ENCODE data around the gene MISP3.

MISP3 gene

GRCh38 chr19:14051980-14052379, 20.6 kb upstream of the MISP3 start:
- H3K4me3 ChIP-seq (ENCODE audit: low read length): no peak overlapping the region
- DNase-seq (ENCODE audit: low read depth, low spot score): no peak

DNA sequence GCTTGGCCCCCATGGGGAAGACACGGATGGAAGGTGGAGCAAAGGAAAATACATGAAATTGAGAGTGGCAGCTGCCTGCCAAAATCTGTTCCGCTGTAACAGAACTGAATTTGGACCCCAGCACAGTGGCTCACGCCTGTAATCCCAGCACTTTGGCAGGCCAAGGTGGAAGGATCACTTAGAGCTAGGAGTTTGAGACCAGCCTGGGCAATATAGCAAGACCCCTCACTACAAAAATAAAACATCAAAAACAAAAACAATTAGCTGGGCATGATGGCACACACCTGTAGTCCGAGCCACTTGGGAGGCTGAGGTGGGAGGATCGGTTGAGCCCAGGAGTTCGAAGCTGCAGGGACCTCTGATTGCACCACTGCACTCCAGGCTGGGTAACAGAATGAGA, 20.1 kb upstream of the MISP3 start:
- H3K4me3 ChIP-seq (ENCODE audit: low read length): no peak overlapping the region
- DNase-seq (ENCODE audit: low read depth, low spot score): no peak

GRCh38 chr19:14053032-14053431, 19.6 kb upstream of the MISP3 start:
- no peak overlapping the region for H3K4me3 ChIP-seq (ENCODE audit: low read length)
- DNase-seq (ENCODE audit: low read depth, low spot score): no peak

DNA sequence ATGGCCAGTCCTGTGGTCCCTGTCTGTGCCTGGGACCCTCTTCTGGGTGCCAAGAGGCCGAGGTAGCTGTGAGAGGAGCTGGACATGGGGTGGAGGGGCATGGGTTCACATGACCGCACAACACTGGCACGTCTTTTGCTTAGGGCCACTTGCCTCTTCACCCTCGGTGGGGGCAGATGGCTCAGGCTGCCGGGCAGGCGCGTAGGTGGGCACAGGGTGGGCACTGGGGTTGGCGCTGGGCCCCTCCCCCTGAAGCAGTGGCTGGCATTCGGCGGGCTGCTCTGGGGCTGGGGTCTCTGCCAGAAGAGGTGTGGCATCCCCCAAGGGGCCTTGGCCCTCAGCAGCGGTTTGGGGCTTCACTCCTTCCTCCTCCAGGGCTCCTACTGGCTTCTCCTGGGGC, 19.1 kb upstream of the MISP3 start:
- H3K4me3 ChIP-seq (ENCODE audit: low read length): no peak overlapping the region
- no peak for DNase-seq (ENCODE audit: low read depth, low spot score)

DNA sequence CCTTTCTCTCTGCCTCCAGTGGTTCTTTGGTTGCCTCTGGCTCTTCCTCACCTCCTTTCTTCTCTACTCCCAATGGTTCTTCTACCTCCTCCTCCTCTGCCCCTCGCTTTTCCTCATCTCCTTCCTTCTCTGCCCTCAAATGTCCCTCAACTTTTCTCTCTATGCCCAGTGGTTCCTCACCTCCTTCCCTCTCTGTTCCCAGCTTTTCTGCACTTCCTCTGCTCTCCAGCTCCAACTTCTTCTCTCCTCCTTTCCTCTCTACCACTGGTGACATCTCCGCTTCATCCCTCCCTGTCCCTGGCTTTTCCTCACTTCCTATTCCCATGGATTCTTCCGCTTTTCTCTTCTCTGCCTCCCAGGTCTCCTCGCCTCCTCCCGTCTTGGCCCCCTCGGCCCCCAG, 18.5 kb upstream of the MISP3 start:
- H3K4me3 ChIP-seq (ENCODE audit: low read length): no peak overlapping the region
- no peak for DNase-seq (ENCODE audit: low read depth, low spot score)

DNA sequence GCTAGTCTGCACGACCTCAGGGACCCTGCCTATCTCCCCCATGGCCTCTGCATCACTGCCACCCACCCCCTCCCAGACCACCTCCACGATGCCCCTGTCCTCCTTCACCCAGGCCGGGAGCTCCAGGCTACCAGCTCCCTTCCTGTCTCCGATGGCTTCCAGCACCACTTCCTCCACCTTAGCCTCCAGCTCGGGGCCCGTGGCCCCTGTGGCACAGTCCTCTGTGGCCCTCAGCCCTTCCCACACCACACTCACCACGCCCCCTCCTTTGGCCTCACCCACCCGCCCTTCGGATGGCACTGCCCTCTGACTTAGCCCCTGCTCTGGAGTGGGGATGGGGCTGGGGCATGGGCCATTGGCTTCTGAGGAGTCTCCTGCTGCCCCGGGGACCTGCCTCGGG, 17.9 kb upstream of the MISP3 start:
- H3K4me3 ChIP-seq (ENCODE audit: low read length): no peak overlapping the region
- no peak for DNase-seq (ENCODE audit: low read depth, low spot score)

GRCh38 chr19:14055396-14055795, 17.2 kb upstream of the MISP3 start:
- no peak for DNase-seq (ENCODE audit: low read depth, low spot score)
- no peak overlapping the region for H3K4me3 ChIP-seq (ENCODE audit: low read length)

DNA sequence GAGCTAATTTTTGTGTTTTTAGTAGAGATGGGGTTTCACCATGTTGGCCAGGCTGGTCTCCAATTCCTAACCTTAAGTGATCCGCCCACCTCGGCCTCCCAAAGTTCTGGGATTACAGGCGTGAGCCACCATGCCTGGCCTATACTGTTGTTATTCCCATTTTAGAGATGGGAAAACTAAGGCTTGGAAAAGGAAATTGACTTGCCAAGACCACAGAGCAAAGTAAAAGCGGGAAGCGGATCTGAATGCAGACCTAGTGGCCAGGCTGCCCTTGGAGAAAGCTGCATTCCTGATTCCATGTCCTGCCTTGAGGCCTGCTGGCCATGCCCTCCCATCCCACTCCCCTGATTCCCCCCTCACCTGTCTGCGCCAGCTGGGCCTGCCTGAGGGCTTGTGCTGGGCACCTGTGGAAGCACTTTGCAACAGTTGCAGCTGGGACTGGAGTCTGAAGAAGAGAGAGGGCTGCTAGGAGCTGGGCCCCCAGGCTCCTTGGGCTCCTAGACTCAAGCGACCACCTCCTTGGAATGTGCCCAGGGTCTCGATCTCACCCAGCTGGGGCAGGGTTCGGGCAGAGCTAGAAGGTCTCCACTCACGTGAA, 16.4 kb upstream of the MISP3 start:
- DNase-seq (ENCODE audit: low read depth, low spot score): no peak
- H3K4me3 ChIP-seq (ENCODE audit: low read length): no peak overlapping the region

DNA sequence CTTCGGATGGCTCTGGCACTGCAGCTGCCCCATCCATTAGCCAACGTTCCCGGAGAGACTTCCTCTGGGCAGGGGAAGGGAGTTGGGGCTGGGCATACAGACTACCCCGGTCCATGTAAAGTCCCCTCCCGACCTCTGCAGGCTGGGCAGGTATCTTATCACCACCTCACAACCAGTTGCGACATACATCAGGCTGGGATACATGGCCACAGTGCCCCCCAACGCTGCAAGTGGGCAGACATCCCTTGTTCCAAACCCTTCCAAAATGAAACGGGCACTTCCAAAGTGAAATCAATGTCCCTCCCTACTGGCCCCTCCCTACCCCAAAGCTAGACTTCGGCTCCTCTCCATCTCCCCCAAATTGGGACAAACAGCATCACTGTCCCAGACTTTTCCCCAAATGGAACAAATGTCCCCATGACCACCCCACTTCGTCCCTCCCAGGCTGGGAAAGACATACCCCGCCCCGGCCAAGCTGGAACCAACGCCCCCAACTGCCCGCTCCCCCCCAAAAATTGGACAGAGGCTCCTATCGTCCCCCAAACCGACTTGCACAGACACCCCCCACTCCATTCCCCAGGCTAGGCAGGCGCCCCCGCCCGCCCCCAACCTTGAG, 15.7 kb upstream of the MISP3 start:
- no peak overlapping the region for H3K4me3 ChIP-seq (ENCODE audit: low read length)

GRCh38 chr19:14058182-14059092, 14.1 kb upstream of the MISP3 start:
- no peak overlapping the region; the same call in 1 of the 2 replicates for H3K4me3 ChIP-seq (ENCODE audit: low read length)
- no peak for DNase-seq (ENCODE audit: low read depth, low spot score)

More for the DNA sequence above, 15.7 kb upstream of the MISP3 start:
- no peak for DNase-seq (ENCODE audit: low read depth, low spot score)

DNA sequence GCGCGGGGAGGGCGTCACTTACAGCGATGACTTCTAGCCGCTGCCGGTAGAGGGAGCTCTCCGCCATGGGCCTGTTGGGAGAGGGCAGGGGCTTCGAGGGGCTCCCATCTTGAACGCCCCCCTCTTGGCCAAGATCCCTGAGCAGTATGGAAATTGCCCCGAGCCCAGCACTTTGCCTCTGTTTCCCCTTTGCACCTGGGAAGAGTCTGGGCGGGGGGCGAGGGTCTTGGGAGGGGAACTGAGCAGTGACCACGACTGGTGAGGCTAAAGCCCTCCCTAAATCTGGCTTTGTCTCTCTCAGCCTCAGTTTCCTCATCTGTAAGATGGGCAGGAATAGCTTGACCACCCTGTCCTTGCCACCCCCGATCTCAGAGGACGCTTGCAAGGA, 13.5 kb upstream of the MISP3 start:
- H3K4me3 ChIP-seq (ENCODE audit: low read length): no peak overlapping the region
- no peak for DNase-seq (ENCODE audit: low read depth, low spot score)

- H3K4me3 ChIP-seq (ENCODE audit: low read length): no peak overlapping the region
- DNase-seq (ENCODE audit: low read depth, low spot score): no peak
Measured at GRCh38 chr19:14059652-14060155, 12.9 kb upstream of the MISP3 start.

DNA sequence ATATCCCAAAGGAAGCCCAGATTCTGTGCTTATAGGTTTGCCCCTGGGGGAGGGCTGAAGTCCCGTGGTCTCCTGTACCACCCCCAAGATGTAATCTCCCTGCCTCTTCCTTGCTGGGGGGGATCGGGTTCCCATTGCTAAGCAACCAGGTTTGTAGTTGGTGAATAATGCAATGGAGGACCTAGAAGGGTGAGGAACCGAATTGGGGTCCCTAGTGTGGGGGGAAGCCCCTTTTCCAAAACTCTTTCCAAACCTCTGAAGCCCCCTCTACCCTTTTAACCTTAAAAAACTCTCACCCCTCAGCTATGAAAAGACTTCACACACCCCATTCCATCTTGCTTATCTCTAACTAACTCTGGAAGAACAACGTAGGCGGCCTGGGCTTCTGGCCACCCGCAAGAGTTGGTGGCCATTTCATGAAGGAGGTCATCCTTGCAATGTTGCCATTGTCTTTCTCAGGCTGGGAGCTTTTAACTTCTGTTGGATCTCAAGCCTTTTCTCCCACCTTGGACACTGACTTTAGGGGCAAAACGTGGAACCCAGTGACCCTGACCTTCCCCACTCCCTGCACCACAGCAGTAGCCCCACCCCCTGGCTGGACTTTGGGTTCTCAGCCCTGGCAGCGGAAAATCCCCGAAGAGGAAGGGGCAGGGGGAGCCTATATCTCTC, 11.4 kb upstream of the MISP3 start:
- no peak for DNase-seq (ENCODE audit: low read depth, low spot score)
- H3K4me3 ChIP-seq (ENCODE audit: low read length): no peak overlapping the region

DNA sequence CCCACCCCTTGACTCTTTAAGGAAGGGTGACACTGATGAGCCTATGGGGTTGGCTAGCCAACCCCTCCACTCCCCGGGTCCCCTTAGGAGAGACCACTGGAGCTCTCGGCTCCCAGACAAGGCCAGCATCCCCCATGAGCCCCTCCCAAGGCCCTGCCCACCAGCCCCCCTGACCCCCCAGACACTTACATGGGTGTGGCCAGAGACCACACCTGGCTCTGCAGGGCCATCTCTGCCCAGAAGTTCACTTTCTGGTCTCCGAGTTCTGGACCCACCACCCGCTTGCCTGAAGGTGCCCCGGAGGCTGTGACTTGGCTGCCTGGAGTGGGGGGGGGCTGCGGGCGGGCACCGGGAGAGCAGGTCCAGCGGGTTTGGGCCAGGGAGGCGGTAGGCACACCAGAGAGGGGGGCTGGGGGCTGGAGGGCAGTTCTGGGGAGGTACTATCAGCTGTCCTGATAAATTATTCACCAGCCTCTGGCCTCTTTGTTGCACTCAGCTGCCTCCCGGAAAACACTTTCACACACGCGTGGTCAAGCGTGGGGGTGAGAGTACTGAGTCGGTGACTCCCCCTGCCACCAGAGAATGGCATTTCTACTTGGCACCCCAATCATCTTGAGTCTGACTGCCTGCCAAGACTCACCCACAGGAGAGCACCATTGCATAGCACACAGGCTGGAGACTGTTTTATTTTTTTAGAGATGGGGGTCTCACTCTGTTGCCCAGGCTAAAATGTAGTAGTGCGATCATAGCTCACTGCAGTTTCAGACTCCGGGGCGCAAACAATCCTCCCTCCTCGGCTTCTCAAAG, 10.6 kb upstream of the MISP3 start, which contains the start of gene PALM3:
Gene PALM3 (minus strand): TSS at position 326 of the 807 bp plus-strand sequence. CDS start 96 bp downstream, at position 230.
- H3K4me3 ChIP-seq (ENCODE audit: low read length): no peak within 1 kb of the TSS
- DNase-seq (ENCODE audit: low read depth, low spot score): no peak

- no peak overlapping the region for H3K4me3 ChIP-seq (ENCODE audit: low read length)
- DNase-seq (ENCODE audit: low read depth, low spot score): no peak
Measured at GRCh38 chr19:14062558-14062855, 10.1 kb upstream of the MISP3 start.

DNA sequence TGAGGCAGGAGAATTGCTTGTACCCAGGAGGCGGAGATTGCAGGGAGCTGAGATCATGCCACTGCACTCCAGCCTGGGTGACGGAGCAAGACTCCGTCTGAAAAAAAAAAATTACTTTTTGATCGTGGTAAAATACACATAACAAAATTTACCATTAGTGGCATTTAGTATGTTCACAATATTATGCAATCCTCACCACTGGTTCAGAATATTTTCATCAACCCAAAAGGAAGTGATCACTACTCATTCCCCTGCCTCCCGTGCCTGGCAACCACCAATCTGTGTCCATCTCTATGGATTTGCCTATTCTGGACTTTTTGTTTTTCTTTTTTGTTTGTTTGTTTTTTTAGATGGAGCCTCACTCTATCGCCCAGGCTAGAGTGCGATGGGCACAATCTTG, 9.5 kb upstream of the MISP3 start:
- DNase-seq (ENCODE audit: low read depth, low spot score): no peak
- no peak overlapping the region for H3K4me3 ChIP-seq (ENCODE audit: low read length)

DNA sequence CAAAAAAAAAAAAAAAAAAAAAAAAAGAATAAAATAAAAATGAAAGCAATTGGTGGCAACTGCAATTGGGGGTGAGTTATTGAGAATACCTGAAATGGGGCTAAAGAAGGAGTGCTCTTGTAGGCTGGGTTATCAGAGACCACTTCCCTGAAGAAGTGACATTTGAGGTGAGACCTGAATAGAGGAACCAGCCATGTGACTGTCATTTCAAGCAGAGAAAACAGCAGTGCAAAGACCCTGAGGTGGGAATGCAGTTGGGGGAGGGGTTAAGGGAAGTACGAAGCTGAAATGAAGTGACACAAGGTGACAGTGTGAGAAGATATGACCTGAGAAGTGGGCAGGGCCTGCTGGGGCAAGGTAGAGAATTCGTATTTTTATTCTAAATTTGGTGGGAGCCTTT, 6.5 kb upstream of the MISP3 start:
- no peak overlapping the region for H3K4me3 ChIP-seq (ENCODE audit: low read length)
- DNase-seq (ENCODE audit: low read depth, low spot score): no peak

DNA sequence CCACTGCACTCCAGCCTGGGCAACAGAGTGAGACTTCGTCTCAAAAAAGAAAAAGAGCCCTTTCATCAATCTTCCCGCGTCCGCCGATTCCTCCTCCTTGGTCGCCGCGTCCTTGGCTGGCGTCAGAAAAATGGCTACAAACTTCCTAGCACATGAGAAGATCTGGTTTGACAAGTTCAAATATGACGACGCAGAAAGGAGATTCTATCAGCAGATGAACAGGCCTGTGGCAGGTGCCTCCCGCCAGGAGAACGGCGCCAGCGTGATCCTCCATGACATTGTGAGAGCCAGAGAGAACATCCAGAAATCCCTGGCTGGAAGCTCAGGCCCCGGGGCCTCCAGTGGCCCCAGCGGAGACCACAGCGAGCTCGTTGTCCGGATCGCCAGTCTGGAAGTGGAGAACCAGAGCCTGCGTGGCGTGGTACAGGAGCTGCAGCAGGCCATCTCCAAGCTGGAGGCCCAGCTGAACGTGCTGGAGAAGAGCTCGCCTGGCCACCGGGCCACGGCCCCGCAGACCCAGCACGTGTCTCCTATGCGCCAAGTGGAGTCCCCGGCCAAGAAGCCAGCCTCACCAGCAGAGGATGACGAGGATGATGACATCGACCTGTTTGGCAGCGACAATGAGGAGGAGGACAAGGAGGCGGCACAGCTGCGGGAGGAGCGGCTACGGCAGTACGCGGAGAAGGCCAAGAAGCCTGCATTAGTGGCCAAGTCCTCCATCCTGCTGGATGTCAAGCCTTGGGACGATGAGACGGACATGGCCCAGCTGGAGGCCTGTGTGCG, 2.1 kb upstream of the MISP3 start:
- DNase-seq (ENCODE audit: low read depth, low spot score): no peak
- no peak overlapping the region for H3K4me3 ChIP-seq (ENCODE audit: low read length)
